NB4 (cell line): ENCODE data around the gene ARHGEF7.

Experiments
- CTCF ChIP-seq: IDR thresholded peaks from one replicate; pipeline ENCODE4 v1.5.1; 2012; ENCODE audit warnings: low read depth, low read length
- MAX ChIP-seq: IDR thresholded peaks from 2 replicates; pipeline ENCODE4 v1.6.1; 2011; ENCODE audit warnings: low read depth, low read length

- TF ChIP-seq CTCF: no peak
- no peak for TF ChIP-seq MAX
Observed at GRCh38 chr13:111281751-111282311, 166.7 kb downstream of the ARHGEF7 start.
